H9 (cell line): ENCODE measurements around the gene TAOK3. TPM values are rescaled to one million over a fixed set of nuclear protein-coding genes. Genes with fewer than 3 reads are reported as not detected.

ENCODE experiments used
- DNase-seq: peaks from one replicate; pipeline ENCODE4 v3.0.0-alpha.2; 2017
- H2AFZ ChIP-seq: one replicate; pipeline ENCODE4 v1.6.1; 2013; ENCODE audit warnings: mild to moderate bottlenecking, low read length, control low read depth, moderate library complexity
- H2AK5ac ChIP-seq: 2 replicates; pipeline ENCODE4 v1.6.1; 2013; ENCODE audit warnings: low read length, control low read depth, mixed read lengths; ENCODE audit not compliant: insufficient read length
- H2BK120ac ChIP-seq: one replicate; pipeline ENCODE4 v1.6.1; 2013; ENCODE audit warnings: low read depth, mild to moderate bottlenecking, low read length, control low read depth, inconsistent platforms; ENCODE audit not compliant: poor library complexity, severe bottlenecking
- H2BK12ac ChIP-seq: 2 replicates; pipeline ENCODE4 v1.6.1; 2013; ENCODE audit warnings: low read length, control low read depth, mixed read lengths, low read depth; ENCODE audit not compliant: insufficient read length
- H2BK15ac ChIP-seq: 2 replicates; pipeline ENCODE4 v1.6.1; 2013; ENCODE audit warnings: low read depth, low read length, control low read depth
- H2BK20ac ChIP-seq: one replicate; pipeline ENCODE4 v1.6.1; 2013; ENCODE audit warnings: low read depth, mild to moderate bottlenecking, low read length, control low read depth, inconsistent platforms; ENCODE audit not compliant: poor library complexity, severe bottlenecking
- H2BK5ac ChIP-seq: 2 replicates; pipeline ENCODE4 v1.6.1; 2013; ENCODE audit warnings: low read length, control low read depth, mixed read lengths; ENCODE audit not compliant: insufficient read length
- H3K14ac ChIP-seq: 2 replicates; pipeline ENCODE4 v1.6.1; 2013; ENCODE audit warnings: low read length, control low read depth; ENCODE audit not compliant: insufficient read depth
- H3K18ac ChIP-seq: 2 replicates; pipeline ENCODE4 v1.6.1; 2013; ENCODE audit warnings: low read depth, mild to moderate bottlenecking, mixed read lengths, low read length, control low read depth; ENCODE audit not compliant: insufficient read length
- H3K23ac ChIP-seq: 2 replicates; pipeline ENCODE4 v1.6.1; 2013; ENCODE audit warnings: low read length, control low read depth, mixed read lengths, low read depth; ENCODE audit not compliant: insufficient read length
- H3K23me2 ChIP-seq: 2 replicates; pipeline ENCODE4 v1.6.1; 2013; ENCODE audit warnings: low read depth, mild to moderate bottlenecking, mixed read lengths, low read length, control low read depth; ENCODE audit not compliant: insufficient read length, poor library complexity, severe bottlenecking
- H3K27ac ChIP-seq: 2 replicates; pipeline ENCODE4 v1.5.1; 2013; ENCODE audit warnings: low read length, control low read depth, mixed read lengths, low read depth; ENCODE audit not compliant: insufficient read length
- H3K27me3 ChIP-seq: 2 replicates; pipeline ENCODE4 v1.6.1; 2013; ENCODE audit warnings: low read length, control low read depth, inconsistent platforms; ENCODE audit not compliant: insufficient read depth
- H3K4ac ChIP-seq: 2 replicates; pipeline ENCODE4 v1.6.1; 2013; ENCODE audit warnings: low read depth, mild to moderate bottlenecking, control low read depth, inconsistent platforms, low read length, moderate library complexity
- H3K4me1 ChIP-seq: 2 replicates; pipeline ENCODE4 v1.6.1; 2013; ENCODE audit warnings: low read length, control low read depth, inconsistent platforms; ENCODE audit not compliant: insufficient read depth
- H3K4me2 ChIP-seq: 2 replicates; pipeline ENCODE4 v1.6.1; 2013; ENCODE audit warnings: low read length, control low read depth, mixed read lengths; ENCODE audit not compliant: insufficient read length, insufficient read depth
- H3K56ac ChIP-seq: 2 replicates; pipeline ENCODE4 v1.6.1; 2013; ENCODE audit warnings: low read depth, mild to moderate bottlenecking, mixed read lengths, low read length, control low read depth; ENCODE audit not compliant: insufficient read length
- H3K79me1 ChIP-seq: 2 replicates; pipeline ENCODE4 v1.6.1; 2013; ENCODE audit warnings: low read depth, mild to moderate bottlenecking, moderate library complexity, low read length, control low read depth, inconsistent platforms; ENCODE audit not compliant: insufficient read depth, poor library complexity, severe bottlenecking
- H3K79me2 ChIP-seq: 2 replicates; pipeline ENCODE4 v1.6.1; 2013; ENCODE audit warnings: low read length, control low read depth, inconsistent platforms; ENCODE audit not compliant: insufficient read depth
- H3K9ac ChIP-seq: 2 replicates; pipeline ENCODE4 v1.6.1; 2013; ENCODE audit warnings: low read length, control low read depth, mixed read lengths; ENCODE audit not compliant: insufficient read length; ENCODE audit errors: extremely low read depth
- H3K9me3 ChIP-seq: one replicate; pipeline ENCODE4 v1.6.1; 2013; ENCODE audit warnings: low read depth, low read length, inconsistent platforms; ENCODE audit not compliant: control insufficient read depth
- H3T11ph ChIP-seq: one replicate; pipeline ENCODE4 v1.6.1; 2013; ENCODE audit warnings: mild to moderate bottlenecking, low read length, control low read depth, inconsistent platforms
- H4K20me1 ChIP-seq: one replicate; pipeline ENCODE4 v1.6.1; 2013; ENCODE audit not compliant: control insufficient read depth, insufficient read length, insufficient read depth
- H4K5ac ChIP-seq: 2 replicates; pipeline ENCODE4 v1.6.1; 2013; ENCODE audit warnings: low read depth, mild to moderate bottlenecking, mixed read lengths, low read length, control low read depth; ENCODE audit not compliant: insufficient read length
- H4K8ac ChIP-seq: replicated peaks from 2 replicates; pipeline ENCODE4 v1.6.1; 2013; ENCODE audit warnings: low read length, control low read depth, mixed read lengths, low read depth; ENCODE audit not compliant: insufficient read length
- H4K91ac ChIP-seq: 2 replicates; pipeline ENCODE4 v1.6.1; 2013; ENCODE audit warnings: low read depth, mild to moderate bottlenecking, moderate library complexity, mixed read lengths, low read length, control low read depth; ENCODE audit not compliant: insufficient read length
- H3K27ac Mint-ChIP-seq, 3 experiments: 2 replicates in 2 of 3; 3 replicates in 1 of 3; pipeline ENCODE4 v1.8.0; 2020 to 2021; ENCODE audit warnings: mixed read lengths in 3 of 3, mild to moderate bottlenecking in 1 of 3, moderate library complexity in 1 of 3
- H3K27me3 Mint-ChIP-seq: 2 replicates; pipeline ENCODE4 v1.8.0; 2021; ENCODE audit warnings: low read depth, mild to moderate bottlenecking, moderate library complexity, mixed read lengths
- H3K36me3 Mint-ChIP-seq, 3 experiments: 2 replicates in 2 of 3; 3 replicates in 1 of 3; pipeline ENCODE4 v1.8.0; 2020 to 2021; ENCODE audit warnings: low read depth in 3 of 3, mixed read lengths in 3 of 3; ENCODE audit not compliant: insufficient read depth in 1 of 3
- H3K4me1 Mint-ChIP-seq, 2 experiments: 2 replicates each; pipeline ENCODE4 v1.8.0; 2020; ENCODE audit warnings: mixed read lengths in 2 of 2
- H3K4me3 Mint-ChIP-seq, 2 experiments: 2 replicates in 1 of 2; 3 replicates in 1 of 2; pipeline ENCODE4 v1.8.0; 2020 to 2021; ENCODE audit warnings: mild to moderate bottlenecking in 2 of 2, mixed read lengths in 2 of 2, moderate library complexity in 1 of 2
- H3K9me3 Mint-ChIP-seq, 2 experiments: 2 replicates in 1 of 2; 3 replicates in 1 of 2; pipeline ENCODE4 v1.8.0; 2020; ENCODE audit warnings: mild to moderate bottlenecking in 2 of 2, mixed read lengths in 2 of 2, moderate library complexity in 1 of 2
- CTCF ChIP-seq: fragments of 200-600 bp; sonication (generic); conservative IDR thresholded peaks from 3 replicates; pipeline ENCODE4 v1.8.0; 2021; ENCODE audit warnings: antibody characterized with exemption, mild to moderate bottlenecking
- total RNA-seq: library from RNA; stranded (reverse); gene quantifications from 2 replicates; pipeline ENCODE4 v1.2.1, GENCODE V29; 2021

Gene TAOK3
- total RNA-seq, 1 experiment from 2014 or later: 5.2 TPM

GRCh38 chr12:118315821-118316220, 56.9 kb downstream of the TAOK3 start:
- H3K4me1 Mint-ChIP-seq: no peaks in the 10 kb centered on the region
- no peaks in the 10 kb centered on the region for H3K27me3 Mint-ChIP-seq
- no peak overlapping the region for H4K5ac ChIP-seq
- H4K20me1 ChIP-seq: no peaks in the 10 kb centered on the region
- no peak overlapping the region for H3K9ac ChIP-seq
- H3K56ac ChIP-seq: no peak overlapping the region
- H3K4me1 ChIP-seq: no peaks in the 10 kb centered on the region
- no peak for TF ChIP-seq CTCF
- no peaks in the 10 kb centered on the region for H3K79me2 ChIP-seq
- H2BK5ac ChIP-seq: no peak overlapping the region
- H2BK12ac ChIP-seq: no peak overlapping the region
- no peak overlapping the region for H2BK120ac ChIP-seq
- H4K91ac ChIP-seq: no peak overlapping the region
- DNase-seq: no peak
- no peak overlapping the region for H3K14ac ChIP-seq
- no peak overlapping the region for H4K8ac ChIP-seq
- H3K4me2 ChIP-seq: no peak overlapping the region
- H2BK20ac ChIP-seq: no peak overlapping the region
- no peaks in the 10 kb centered on the region for H3K9me3 Mint-ChIP-seq
- no peaks in the 10 kb centered on the region for H3K79me1 ChIP-seq
- no peak overlapping the region for H2AFZ ChIP-seq
- no peak overlapping the region for H3K23ac ChIP-seq
- no peak overlapping the region for H3T11ph ChIP-seq
- no peak overlapping the region for H3K4ac ChIP-seq
- H3K27ac Mint-ChIP-seq: no peak overlapping the region
- H3K27ac ChIP-seq: no peak overlapping the region
- no peak overlapping the region for H2BK15ac ChIP-seq
- H2AK5ac ChIP-seq: no peak overlapping the region
- no peak overlapping the region for H3K18ac ChIP-seq
- no peaks in the 10 kb centered on the region for H3K23me2 ChIP-seq
- no peak overlapping the region for H3K4me3 Mint-ChIP-seq
- H3K9me3 ChIP-seq: no peaks in the 10 kb centered on the region
- H3K36me3 Mint-ChIP-seq: no peaks in the 10 kb centered on the region
- H3K27me3 ChIP-seq: no peaks in the 10 kb centered on the region
